Common myeloid progenitor, CD34-positive (primary cell): ENCODE data around the gene IFNAR1.
A peak's percentile ranks its signal among the peaks of the same experiment; 100 is the strongest.

Experiments used
- CTCF ChIA-PET: fragments of 350-600 bp; sonication (Branson Sonifier 250); formaldehyde crosslinking; loops from one replicate; lab custom pipeline; 2021; ENCODE audit warnings: antibody characterized with exemption; lab: Charles Lee
- POLR2A ChIA-PET: fragments of 350-600 bp; sonication (Branson Sonifier 250); formaldehyde crosslinking; loops from one replicate; lab custom pipeline; 2021; ENCODE audit warnings: antibody characterized with exemption; lab: Charles Lee
- DNase-seq, 3 donors: peaks; one replicate each; pipeline versions ENCODE4 v3.0.0 to v3.0.0-alpha.2; 2013
- H3K27ac ChIP-seq, 2 experiments: 1 replicate in 1 of 2; 2 replicates in 1 of 2; pipeline ENCODE4 v1.7.0; 2013; ENCODE audit warnings: inconsistent platforms in 2 of 2, low read length in 2 of 2, mild to moderate bottlenecking in 2 of 2, low read depth in 1 of 2, moderate library complexity in 1 of 2; ENCODE audit not compliant: severe bottlenecking in 2 of 2, insufficient read depth in 1 of 2, poor library complexity in 1 of 2
- H3K27me3 ChIP-seq, 5 experiments: replicated peaks in 2 of 5; 1 replicate in 3 of 5; 2 replicates in 2 of 5; pipeline versions ENCODE4 v1.6.1 to v1.7.0; 2013; ENCODE audit warnings: low read length in 4 of 5, mild to moderate bottlenecking in 2 of 5, moderate library complexity in 2 of 5, inconsistent platforms in 1 of 5; ENCODE audit not compliant: insufficient read depth in 5 of 5, control insufficient read depth in 4 of 5
- H3K36me3 ChIP-seq, 4 experiments: 1 replicate in 2 of 4; 2 replicates in 2 of 4; pipeline versions ENCODE4 v1.6.1 to v1.7.0; 2013; ENCODE audit warnings: low read length in 3 of 4, control low read depth in 1 of 4, mild to moderate bottlenecking in 1 of 4; ENCODE audit not compliant: control insufficient read depth in 4 of 4, insufficient read depth in 4 of 4
- H3K4me1 ChIP-seq, 4 experiments: 1 replicate in 3 of 4; 2 replicates in 1 of 4; pipeline versions ENCODE4 v1.6.1 to v1.7.1; 2013; ENCODE audit warnings: low read length in 3 of 4, mild to moderate bottlenecking in 3 of 4, control low read depth in 1 of 4, inconsistent platforms in 1 of 4, moderate library complexity in 1 of 4; ENCODE audit not compliant: control insufficient read depth in 4 of 4, insufficient read depth in 4 of 4; ENCODE audit errors: control extremely low read depth in 1 of 4
- H3K4me3 ChIP-seq, 7 experiments: 1 replicate in 4 of 7; 2 replicates in 3 of 7; pipeline versions ENCODE4 v1.5.1 to v1.7.0; 2013; ENCODE audit warnings: mild to moderate bottlenecking in 7 of 7, low read length in 6 of 7, moderate library complexity in 6 of 7, inconsistent platforms in 2 of 7, low read depth in 2 of 7, control low read depth in 1 of 7; ENCODE audit not compliant: insufficient read depth in 4 of 7, control insufficient read depth in 1 of 7; ENCODE audit errors: extremely low read depth in 1 of 7
- H3K9me3 ChIP-seq, 5 experiments: 1 replicate in 4 of 5; 2 replicates in 1 of 5; pipeline versions ENCODE4 v1.6.1 to v1.7.1; 2013; ENCODE audit warnings: low read length in 4 of 5, mild to moderate bottlenecking in 2 of 5, inconsistent platforms in 1 of 5, low read depth in 1 of 5, moderate library complexity in 1 of 5; ENCODE audit not compliant: control insufficient read depth in 4 of 5, insufficient read depth in 2 of 5; ENCODE audit errors: control extremely low read depth in 1 of 5
- WGBS: methylation state at CpG from one replicate; pipeline ENCODE4 v1.1.5; 2013; ENCODE audit not compliant: insufficient coverage; 5-methylcytosine and 5-hydroxymethylcytosine counted together

The IFNAR1 gene

DNA sequence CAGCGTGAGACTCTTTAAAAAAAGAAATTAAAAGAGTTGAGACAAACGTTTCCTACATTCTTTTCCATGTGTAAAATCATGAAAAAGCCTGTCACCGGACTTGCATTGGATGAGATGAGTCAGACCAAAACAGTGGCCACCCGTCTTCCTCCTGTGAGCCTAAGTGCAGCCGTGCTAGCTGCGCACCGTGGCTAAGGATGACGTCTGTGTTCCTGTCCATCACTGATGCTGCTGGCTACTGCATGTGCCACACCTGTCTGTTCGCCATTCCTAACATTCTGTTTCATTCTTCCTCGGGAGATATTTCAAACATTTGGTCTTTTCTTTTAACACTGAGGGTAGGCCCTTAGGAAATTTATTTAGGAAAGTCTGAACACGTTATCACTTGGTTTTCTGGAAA lies 31.2 kb downstream of the IFNAR1 start:
- POLR2A ChIA-PET: interaction anchor here (0.5 kb wide), 1 partner anchor 11 kb away, joined by 3 read pairs; no protein-coding TSS in a partner anchor
- no peak overlapping the region for H3K27ac ChIP-seq
- no peaks in the 10 kb centered on the region for H3K9me3 ChIP-seq
- peaks cover 18 to 31% (median 23%) of the 10 kb centered on the region in 4 experiments for H3K36me3 ChIP-seq
- peaks cover 1 to 10% (median 5%) of the 10 kb centered on the region in 4 experiments for H3K4me1 ChIP-seq
- 98% methylated on average over 11 of the region's 11 CpGs for WGBS
- H3K27me3 ChIP-seq: no peaks in the 10 kb centered on the region
- CTCF ChIA-PET: interaction anchor here (1.2 to 1.4 kb wide), 3 partner anchors 9 to 89 kb away, joined by 3 to 7 read pairs (median 4); no protein-coding TSS in a partner anchor
- no peak overlapping the region for H3K4me3 ChIP-seq
- DNase-seq: no peak

DNA sequence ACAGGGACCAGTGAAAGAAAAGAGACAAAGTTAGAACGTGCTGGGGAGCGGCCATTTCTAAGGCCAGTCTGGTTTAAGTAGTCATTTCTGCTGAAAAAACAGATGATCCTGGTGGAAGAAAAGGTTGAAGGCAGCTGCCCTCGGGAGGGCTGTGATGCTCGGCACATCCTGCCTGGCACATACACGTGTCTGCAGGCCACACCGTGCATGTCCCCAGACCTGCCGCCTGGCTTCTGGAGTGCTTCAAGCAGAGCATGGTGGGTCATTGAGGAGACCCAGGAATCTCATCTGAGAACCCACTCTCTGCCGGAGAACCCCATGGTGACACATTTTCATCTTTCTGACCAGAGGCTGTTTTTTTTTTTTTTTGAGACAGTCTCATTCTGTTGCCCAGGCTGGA lies 32.4 kb downstream of the IFNAR1 start:
- no peak for DNase-seq
- POLR2A ChIA-PET: no interaction called here
- CTCF ChIA-PET: interaction anchor here (1.0 to 1.4 kb wide), 2 partner anchors 12 to 20 kb away, joined by 3 read pairs; no protein-coding TSS in a partner anchor
- no peak overlapping the region for H3K4me3 ChIP-seq
- 94% methylated on average over 8 of the region's 8 CpGs for WGBS
- H3K27ac ChIP-seq: no peak overlapping the region
- peaks cover 8 to 22% (median 14%) of the 10 kb centered on the region in 4 experiments for H3K4me1 ChIP-seq
- H3K36me3 ChIP-seq: peaks cover 13 to 26% (median 17%) of the 10 kb centered on the region in 4 experiments
- no peaks in the 10 kb centered on the region for H3K9me3 ChIP-seq
- H3K27me3 ChIP-seq: no peaks in the 10 kb centered on the region

DNA sequence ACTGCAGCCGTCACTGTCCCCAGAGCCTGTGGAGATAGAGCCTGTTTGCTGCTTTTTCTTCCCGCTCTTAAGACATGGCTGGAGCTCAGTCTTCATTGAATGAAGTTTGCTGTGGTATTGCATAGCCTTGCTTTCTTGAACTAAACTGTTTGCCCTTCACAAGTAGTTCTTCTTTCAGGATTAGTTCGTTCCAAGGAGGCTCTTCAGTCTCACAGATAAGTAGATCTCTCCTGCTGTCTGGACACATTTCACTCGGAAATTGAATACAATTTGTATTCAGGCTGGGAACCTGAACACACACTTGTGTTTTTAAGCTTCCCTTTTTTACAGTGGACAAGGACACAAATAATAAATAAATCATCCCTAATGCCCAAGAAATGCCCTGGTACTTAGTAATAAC lies 34.7 kb downstream of the IFNAR1 start:
- peaks cover 9 to 29% (median 23%) of the 10 kb centered on the region in 4 experiments for H3K4me1 ChIP-seq
- H3K9me3 ChIP-seq: no peaks in the 10 kb centered on the region
- POLR2A ChIA-PET: no interaction called here
- H3K27ac ChIP-seq: no peak overlapping the region
- H3K27me3 ChIP-seq: no peaks in the 10 kb centered on the region
- peaks cover 10 to 23% (median 14%) of the 10 kb centered on the region in 4 experiments for H3K36me3 ChIP-seq
- CTCF ChIA-PET: interaction anchor here (0.8 to 3.0 kb wide), 8 partner anchors 9 to 86 kb away, joined by 3 to 26 read pairs (median 5); partner anchors contain the start of gene IFNAR1
- H3K4me3 ChIP-seq: no peak overlapping the region
- DNase-seq: no peak
- WGBS: 97% methylated on average over 4 of the region's 4 CpGs

DNA sequence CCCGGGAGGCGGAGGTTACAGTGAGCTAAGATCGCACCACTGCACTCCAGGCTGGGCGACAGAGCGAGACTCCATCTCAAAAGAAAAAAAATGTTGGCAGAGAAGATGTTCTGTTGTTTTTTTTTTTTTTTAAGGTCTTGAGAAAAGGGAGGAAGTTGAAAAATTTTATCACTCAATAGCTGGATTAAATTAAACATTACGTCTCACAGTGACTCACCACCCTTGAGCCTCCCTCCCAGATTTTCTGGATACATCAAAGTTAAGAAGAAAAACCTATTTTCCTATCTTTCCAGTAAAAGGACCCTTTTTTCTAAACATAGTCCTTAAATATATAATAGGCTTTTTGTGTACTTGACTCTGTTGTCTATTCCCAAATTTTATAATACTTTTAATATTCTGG lies 35.5 kb downstream of the IFNAR1 start:
- no peak for DNase-seq
- CTCF ChIA-PET: interaction anchor here (1.1 to 3.1 kb wide), 19 partner anchors 9 to 526 kb away, joined by 3 to 26 read pairs (median 6); partner anchors contain the start of gene IFNAR1
- no peak overlapping the region for H3K27ac ChIP-seq
- POLR2A ChIA-PET: no interaction called here
- no peaks in the 10 kb centered on the region for H3K27me3 ChIP-seq
- no peak overlapping the region for H3K4me3 ChIP-seq
- 90% methylated on average over 5 of the region's 6 CpGs for WGBS
- peaks cover 8 to 18% (median 14%) of the 10 kb centered on the region in 4 experiments for H3K36me3 ChIP-seq
- peaks cover 9 to 25% (median 23%) of the 10 kb centered on the region in 4 experiments for H3K4me1 ChIP-seq
- no peaks in the 10 kb centered on the region for H3K9me3 ChIP-seq

DNA sequence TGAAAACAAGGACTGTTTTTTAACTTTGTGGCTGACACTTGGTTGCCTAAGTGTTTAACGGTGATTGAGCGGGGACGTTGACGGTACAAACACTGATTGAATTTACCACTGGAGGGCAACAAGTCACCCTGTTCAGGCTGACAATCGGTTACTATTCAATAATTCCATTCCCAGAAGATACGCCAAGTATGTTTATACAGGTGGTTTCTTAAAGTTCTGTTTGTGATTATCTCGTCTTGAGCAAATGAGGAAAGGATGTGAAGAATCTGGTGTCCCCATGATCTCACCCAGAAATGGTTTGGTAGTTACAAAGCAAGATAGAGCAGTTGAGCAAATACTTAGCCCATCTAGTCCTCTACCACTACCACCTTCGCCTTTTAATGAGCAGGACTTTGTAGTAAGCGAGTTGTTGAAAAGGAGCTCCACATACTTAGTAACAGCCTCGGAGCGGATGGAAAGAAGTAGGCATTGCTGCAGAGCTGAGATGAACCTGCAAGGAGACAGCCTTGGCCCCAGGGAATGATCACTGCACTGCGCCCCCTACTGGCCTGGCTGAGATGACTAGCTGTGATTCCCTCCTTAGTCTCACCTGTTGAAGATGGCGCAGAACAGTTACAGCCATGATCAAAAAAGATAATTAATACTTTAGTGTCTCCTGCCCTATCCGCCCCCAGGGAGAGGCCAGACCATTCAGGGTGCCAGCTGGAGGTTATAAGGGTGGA lies 36.3 kb downstream of the IFNAR1 start:
- Histone ChIP-seq H3K4me3 (peak overlapping the region in 6 of 7 experiments; percentile 23 to 79 (median 66)), H3K9me3 (peaks cover 0 to 1% (median 0%) of the 10 kb centered on the region in 5 experiments), H3K27ac (peak overlapping the region in 1 of 2 experiments; percentile 70), H3K27me3 (no peaks in the 10 kb centered on the region), H3K4me1 (peaks cover 9 to 25% (median 21%) of the 10 kb centered on the region in 4 experiments), H3K36me3 (peaks cover 5 to 15% (median 12%) of the 10 kb centered on the region in 4 experiments)
- WGBS: 53% methylated on average over 8 of the region's 14 CpGs
- POLR2A ChIA-PET: interaction anchor here (0.5 to 1.5 kb wide), 8 partner anchors 13 to 281 kb away, joined by 3 to 4 read pairs (median 3); partner anchors contain the start of genes IFNAR1, ITSN1 and TMEM50B
- DNase-seq: peak; percentile 72 to 79 (median 76)
- CTCF ChIA-PET: interaction anchor here (0.7 to 3.1 kb wide), 45 partner anchors 8 to 527 kb away, joined by 3 to 26 read pairs (median 5); partner anchors contain the start of genes IFNAR1 and IFNGR2

DNA sequence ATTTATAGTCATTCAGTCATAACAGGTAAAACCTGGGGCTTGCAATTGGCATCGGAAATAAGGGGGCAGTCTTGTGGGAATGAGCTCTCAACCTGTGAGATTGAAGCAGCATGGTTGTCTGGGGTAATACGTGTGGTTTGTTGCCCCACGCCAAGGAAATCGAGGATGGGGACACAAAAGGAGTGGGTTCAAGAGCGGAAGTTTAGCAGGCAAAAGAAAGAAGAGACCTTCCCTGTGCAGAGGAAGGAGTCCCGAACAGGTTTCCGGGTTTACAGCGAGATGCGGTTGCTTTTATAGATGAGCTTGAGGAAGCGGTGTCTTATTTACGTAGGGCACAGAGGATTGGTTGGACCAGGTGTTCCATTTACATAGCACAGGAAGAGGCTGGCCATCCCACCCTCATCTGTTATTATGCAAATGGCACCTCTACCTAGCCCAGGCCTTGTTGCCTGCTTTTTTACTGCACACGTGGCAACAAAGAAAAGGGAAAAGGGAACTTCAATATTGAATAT lies 37.3 kb downstream of the IFNAR1 start:
- 9% methylated on average over 10 of the region's 12 CpGs for WGBS
- no peaks in the 10 kb centered on the region for H3K27me3 ChIP-seq
- peak overlapping the region in 1 of 2 experiments; percentile 70 for H3K27ac ChIP-seq
- CTCF ChIA-PET: interaction anchor here (0.8 to 3.1 kb wide), 32 partner anchors 9 to 525 kb away, joined by 3 to 26 read pairs (median 6); partner anchors contain the start of genes IFNAR1 and IFNGR2
- POLR2A ChIA-PET: interaction anchor here (1.2 to 1.5 kb wide), 2 partner anchors 37 to 61 kb away, joined by 3 read pairs; partner anchors contain the start of gene IFNAR1
- peak overlapping the region in 6 of 7 experiments; percentile 23 to 79 (median 66) for H3K4me3 ChIP-seq
- H3K9me3 ChIP-seq: peaks cover 0 to 10% (median 3%) of the 10 kb centered on the region in 5 experiments
- peaks cover 9 to 25% (median 21%) of the 10 kb centered on the region in 4 experiments for H3K4me1 ChIP-seq
- peaks cover under 1 to 8% (median 4%) of the 10 kb centered on the region in 4 experiments for H3K36me3 ChIP-seq
- DNase-seq: peak; percentile 62 to 88 (median 82)
